ENCODE data around the gene CXCR6. TPM values are rescaled to one million over a fixed set of nuclear protein-coding genes. Genes with fewer than 3 reads are reported as not detected.

CXCR6 gene
- polyA plus RNA-seq, 2 donors, result 0.90 to 1.6 TPM

DNA sequence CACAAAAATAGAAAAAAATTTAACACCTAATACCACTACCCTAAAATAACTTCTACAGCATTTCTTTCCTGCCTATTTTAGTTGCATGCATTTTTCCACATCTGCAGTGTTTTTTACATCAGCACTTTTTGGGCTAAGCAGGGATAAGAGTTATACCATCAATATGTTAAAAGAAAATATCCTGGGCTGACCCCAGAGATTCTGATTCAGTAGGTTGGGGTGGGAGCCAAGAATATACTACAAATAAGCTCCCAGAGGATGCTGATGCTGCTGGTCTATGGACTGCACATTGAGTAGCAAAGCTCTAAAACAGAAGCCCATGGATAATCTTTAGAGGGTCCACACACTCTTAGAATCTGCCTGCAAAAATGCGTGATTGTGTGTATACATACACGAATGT, 37.6 kb downstream of the CXCR6 start:
- Histone ChIP-seq H3K4me1 (ENCODE audit: control insufficient read depth in 2 of 2, insufficient read depth in 2 of 2, low read length in 1 of 2) (peaks cover 0 to under 1% of the 10 kb centered on the region in 2 donors), H3K4me3 (ENCODE audit: low read depth in 1 of 2, low read length in 2 of 2) (no peak overlapping the region), H3K27me3 (ENCODE audit: control insufficient read depth in 1 of 2, insufficient read depth in 2 of 2, low read length in 2 of 2) (no peaks in the 10 kb centered on the region), H3K36me3 (ENCODE audit: control insufficient read depth in 2 of 2, insufficient read depth in 2 of 2, low read length in 1 of 2) (peaks cover 3 to 28% of the 10 kb centered on the region in 2 donors), H3K9me3 (ENCODE audit: control insufficient read depth in 2 of 2, insufficient read depth in 1 of 2, low read depth in 1 of 2, low read length in 1 of 2) (no peaks in the 10 kb centered on the region), H3K27ac (ENCODE audit: low read depth in 2 of 2, low read length in 1 of 2) (no peak overlapping the region)
- 95% methylated on average over 2 of the region's 2 CpGs for WGBS, 2 donors

DNA sequence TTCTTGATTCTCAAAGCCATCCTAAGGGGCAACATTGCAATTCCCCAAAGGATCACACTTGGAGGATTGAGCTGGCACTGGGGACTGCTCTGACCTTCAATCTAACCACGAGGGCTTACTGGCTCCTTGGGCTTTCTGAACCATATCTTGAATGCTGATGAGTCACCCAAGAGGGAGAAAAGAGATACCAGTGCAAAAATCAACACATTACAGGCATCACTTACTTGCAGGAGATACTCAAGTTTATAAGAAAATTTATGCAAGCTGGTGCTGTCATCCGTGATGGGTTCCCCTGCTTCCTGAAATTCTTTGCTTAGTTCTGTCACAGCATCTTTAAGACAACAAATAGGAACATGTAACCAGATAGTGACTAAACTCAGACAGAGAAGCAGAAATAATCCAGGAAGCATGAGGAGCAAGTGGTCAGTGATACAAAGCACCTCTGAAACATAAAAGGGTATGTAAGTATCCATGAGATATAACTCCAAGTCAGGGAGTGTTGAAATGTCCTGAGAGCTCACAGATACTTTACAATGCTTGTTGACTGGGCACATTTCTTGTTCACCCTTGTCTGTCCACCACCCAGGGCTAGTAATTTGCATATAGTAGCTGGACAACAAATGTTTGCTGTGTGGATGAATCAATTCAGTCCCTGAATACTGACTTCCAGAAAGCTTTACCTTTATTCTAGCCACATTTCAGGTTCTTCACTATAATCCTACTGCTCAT, 38.2 kb downstream of the CXCR6 start:
- H3K4me3 ChIP-seq (ENCODE audit: low read depth in 1 of 2, low read length in 2 of 2), result no peak overlapping the region
- WGBS, 2 donors, result 58 to 67% methylated on average over 2 of the region's 2 CpGs
- H3K27me3 ChIP-seq (ENCODE audit: control insufficient read depth in 1 of 2, insufficient read depth in 2 of 2, low read length in 2 of 2), result no peaks in the 10 kb centered on the region
- H3K4me1 ChIP-seq (ENCODE audit: control insufficient read depth in 2 of 2, insufficient read depth in 2 of 2, low read length in 1 of 2), result peaks cover under 1 to 6% of the 10 kb centered on the region in 2 donors
- H3K27ac ChIP-seq (ENCODE audit: low read depth in 2 of 2, low read length in 1 of 2), result no peak overlapping the region
- H3K36me3 ChIP-seq (ENCODE audit: control insufficient read depth in 2 of 2, insufficient read depth in 2 of 2, low read length in 1 of 2), result peaks cover 3 to 28% of the 10 kb centered on the region in 2 donors
- H3K9me3 ChIP-seq (ENCODE audit: control insufficient read depth in 2 of 2, insufficient read depth in 1 of 2, low read depth in 1 of 2, low read length in 1 of 2), result no peaks in the 10 kb centered on the region

DNA sequence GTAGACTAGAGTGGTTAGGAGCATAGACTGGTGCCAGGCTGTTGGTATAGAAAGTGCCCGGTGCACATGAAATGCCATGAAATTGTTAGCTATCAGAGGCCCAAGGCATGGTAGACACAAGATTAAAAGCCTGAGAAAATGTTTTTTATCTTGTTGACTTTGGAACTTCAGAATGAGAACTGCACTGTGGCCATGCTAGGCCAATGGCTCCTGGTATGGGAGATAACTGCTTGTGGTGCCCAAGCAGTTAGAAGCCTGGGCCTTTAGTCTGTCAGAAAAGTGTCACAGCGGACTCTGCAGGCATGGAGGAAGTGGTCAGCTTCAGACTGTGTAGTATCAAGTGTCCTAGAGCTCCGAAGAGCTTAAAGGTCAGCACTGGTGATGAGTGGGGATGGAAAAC, 40.5 kb downstream of the CXCR6 start:
- H3K27ac ChIP-seq (ENCODE audit: low read depth in 2 of 2, low read length in 1 of 2), result no peak overlapping the region
- H3K9me3 ChIP-seq (ENCODE audit: control insufficient read depth in 2 of 2, insufficient read depth in 1 of 2, low read depth in 1 of 2, low read length in 1 of 2), result no peaks in the 10 kb centered on the region
- H3K27me3 ChIP-seq (ENCODE audit: control insufficient read depth in 1 of 2, insufficient read depth in 2 of 2, low read length in 2 of 2), result no peaks in the 10 kb centered on the region
- peaks cover 9 to 18% of the 10 kb centered on the region in 2 donors for H3K4me1 ChIP-seq (ENCODE audit: control insufficient read depth in 2 of 2, insufficient read depth in 2 of 2, low read length in 1 of 2)
- peaks cover 3 to 23% of the 10 kb centered on the region in 2 donors for H3K36me3 ChIP-seq (ENCODE audit: control insufficient read depth in 2 of 2, insufficient read depth in 2 of 2, low read length in 1 of 2)
- H3K4me3 ChIP-seq (ENCODE audit: low read depth in 1 of 2, low read length in 2 of 2), result no peak overlapping the region
- 88 to 92% methylated on average over 3 of the region's 3 CpGs for WGBS, 2 donors

DNA sequence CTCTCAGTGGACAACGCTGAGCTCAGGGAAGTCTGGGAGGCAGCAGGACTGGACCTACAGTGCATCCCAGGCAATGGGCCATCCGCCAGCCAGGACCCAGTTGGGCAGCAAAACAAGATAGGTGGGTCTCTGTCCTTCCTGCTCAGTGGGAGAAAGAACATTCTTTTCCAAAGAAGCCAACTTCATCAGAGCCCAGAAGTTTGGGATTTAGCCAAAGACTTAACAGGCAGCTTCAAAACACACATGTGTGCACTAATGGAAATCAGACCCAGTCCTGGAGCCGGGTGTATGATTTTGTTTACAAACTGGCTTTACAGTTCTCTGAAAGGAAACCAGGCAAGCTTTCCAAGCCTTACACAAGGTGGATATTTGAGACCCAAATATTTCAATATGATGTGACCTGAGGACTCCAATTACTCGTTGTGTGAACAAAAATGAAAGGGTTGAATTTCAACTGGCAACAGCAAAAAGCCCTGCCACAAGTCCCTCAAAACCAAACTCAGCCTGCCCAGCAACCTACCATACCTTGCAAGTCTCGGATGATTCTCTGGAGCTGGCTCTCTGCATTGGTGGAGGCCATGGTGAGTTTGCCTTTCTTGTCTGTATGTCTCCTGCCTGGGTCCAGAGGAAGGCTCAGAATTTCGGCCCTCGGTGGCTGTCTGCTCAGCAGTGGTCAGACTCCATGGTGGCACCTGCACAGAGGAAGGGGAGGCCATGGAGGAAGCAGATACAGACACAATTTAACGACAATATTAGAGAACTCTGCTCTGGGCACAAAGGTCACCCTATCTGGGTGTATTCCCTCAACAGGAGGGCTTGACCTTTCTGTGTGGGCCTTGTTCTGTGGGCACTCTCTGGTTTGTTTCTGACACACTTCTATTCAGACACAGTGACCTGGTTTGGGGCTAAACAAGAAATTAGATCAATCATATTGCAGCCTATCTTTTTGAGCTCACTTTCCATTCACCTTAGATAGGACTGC, 41.4 kb downstream of the CXCR6 start:
- peaks cover 12 to 25% of the 10 kb centered on the region in 2 donors for H3K4me1 ChIP-seq (ENCODE audit: control insufficient read depth in 2 of 2, insufficient read depth in 2 of 2, low read length in 1 of 2)

DNA sequence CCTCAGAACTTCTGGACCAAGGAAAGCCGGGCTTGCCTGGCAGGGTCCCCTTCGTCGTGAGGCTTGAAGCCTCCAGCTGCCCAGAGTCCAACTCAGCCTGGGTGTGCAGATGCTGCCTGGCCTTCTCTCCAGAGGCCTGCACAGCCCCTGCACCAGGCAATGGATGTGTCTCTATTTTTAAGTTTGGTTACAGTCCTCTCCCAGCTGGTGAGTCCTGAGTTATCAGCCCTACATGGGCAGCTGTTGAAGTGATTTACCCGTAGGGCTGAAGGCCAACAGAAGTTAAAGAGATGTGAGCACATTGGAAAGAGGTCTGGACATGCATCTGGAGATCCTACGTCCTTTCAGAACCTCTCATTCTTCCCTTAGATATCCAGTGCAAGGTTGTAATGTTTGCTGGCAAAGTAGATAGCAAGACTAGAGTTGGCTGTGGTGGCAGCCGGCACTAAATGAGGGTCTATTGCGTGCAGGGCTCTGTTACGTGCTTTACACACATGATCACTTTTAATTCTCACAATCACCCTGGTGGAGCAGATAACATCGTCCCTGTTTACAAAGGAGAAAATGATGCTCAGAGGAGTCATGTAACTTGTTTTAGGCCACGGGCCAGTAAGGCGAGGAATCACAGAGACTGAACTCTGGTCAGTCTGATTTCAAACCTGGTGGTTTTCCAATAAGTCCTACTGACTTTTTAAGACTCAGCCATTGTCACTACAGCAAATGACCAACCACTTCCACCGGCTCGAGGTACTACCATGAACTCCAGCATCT, 42.5 kb downstream of the CXCR6 start:
- H3K4me3 ChIP-seq (ENCODE audit: low read depth in 1 of 2, low read length in 2 of 2), result no peak overlapping the region
- H3K27ac ChIP-seq (ENCODE audit: low read depth in 2 of 2, low read length in 1 of 2), result peak overlapping the region; percentile 44 to 89
- 70 to 74% methylated on average over 13 of the region's 13 CpGs for WGBS, 2 donors
- no peaks in the 10 kb centered on the region for H3K9me3 ChIP-seq (ENCODE audit: control insufficient read depth in 2 of 2, insufficient read depth in 1 of 2, low read depth in 1 of 2, low read length in 1 of 2)
- H3K27me3 ChIP-seq (ENCODE audit: control insufficient read depth in 1 of 2, insufficient read depth in 2 of 2, low read length in 2 of 2), result no peaks in the 10 kb centered on the region
- peaks cover 12 to 25% of the 10 kb centered on the region in 2 donors for H3K4me1 ChIP-seq (ENCODE audit: control insufficient read depth in 2 of 2, insufficient read depth in 2 of 2, low read length in 1 of 2)
- peaks cover 0 to 16% of the 10 kb centered on the region in 2 donors for H3K36me3 ChIP-seq (ENCODE audit: control insufficient read depth in 2 of 2, insufficient read depth in 2 of 2, low read length in 1 of 2)

More for the DNA sequence above, 41.4 kb downstream of the CXCR6 start:
- Histone ChIP-seq H3K4me3 (ENCODE audit: low read depth in 1 of 2, low read length in 2 of 2) (no peak overlapping the region), H3K27me3 (ENCODE audit: control insufficient read depth in 1 of 2, insufficient read depth in 2 of 2, low read length in 2 of 2) (no peaks in the 10 kb centered on the region), H3K27ac (ENCODE audit: low read depth in 2 of 2, low read length in 1 of 2) (peak overlapping the region in 1 of 2 donors; percentile 89), H3K9me3 (ENCODE audit: control insufficient read depth in 2 of 2, insufficient read depth in 1 of 2, low read depth in 1 of 2, low read length in 1 of 2) (no peaks in the 10 kb centered on the region), H3K36me3 (ENCODE audit: control insufficient read depth in 2 of 2, insufficient read depth in 2 of 2, low read length in 1 of 2) (peaks cover 1 to 19% of the 10 kb centered on the region in 2 donors)
- 73 to 78% methylated on average over 8 of the region's 8 CpGs for WGBS, 2 donors

DNA sequence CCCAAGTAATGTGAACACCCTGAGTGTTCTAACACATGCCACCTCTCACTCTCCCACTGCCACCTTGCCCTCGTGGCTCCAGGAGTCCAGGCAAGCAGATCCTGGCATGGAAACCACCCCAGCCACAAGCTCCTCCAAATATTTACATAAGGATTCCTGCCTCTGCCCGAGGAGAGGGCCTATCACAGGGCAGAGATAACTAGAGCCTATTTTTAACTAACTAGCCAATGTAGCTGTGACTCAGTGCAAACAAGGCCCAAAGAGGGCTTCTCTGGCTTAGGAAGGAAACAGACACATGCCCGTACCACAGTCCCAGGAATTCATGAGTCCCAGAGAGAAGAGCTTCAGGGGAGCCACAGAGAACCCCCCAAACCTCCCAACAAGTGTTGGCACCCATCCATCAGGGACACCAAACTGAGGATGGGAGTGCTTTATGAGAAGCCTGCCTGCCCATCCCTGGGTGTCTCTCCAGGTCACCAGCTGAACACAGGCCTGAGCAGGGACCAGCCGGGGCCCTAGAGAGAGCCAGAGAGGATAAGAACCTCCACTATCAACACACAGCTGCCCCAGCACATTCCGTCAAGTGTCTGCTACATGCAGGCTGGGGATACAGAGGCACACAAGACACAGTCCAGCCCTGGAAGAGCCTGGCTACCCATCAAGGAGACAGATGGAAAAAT, 43.2 kb downstream of the CXCR6 start:
- H3K36me3 ChIP-seq (ENCODE audit: control insufficient read depth in 2 of 2, insufficient read depth in 2 of 2, low read length in 1 of 2), result peaks cover 0 to 10% of the 10 kb centered on the region in 2 donors
- H3K4me1 ChIP-seq (ENCODE audit: control insufficient read depth in 2 of 2, insufficient read depth in 2 of 2, low read length in 1 of 2), result peaks cover 15 to 28% of the 10 kb centered on the region in 2 donors
- 49 to 53% methylated on average over 5 of the region's 5 CpGs for WGBS, 2 donors
- H3K27ac ChIP-seq (ENCODE audit: low read depth in 2 of 2, low read length in 1 of 2), result peak overlapping the region; percentile 78 to 89
- H3K27me3 ChIP-seq (ENCODE audit: control insufficient read depth in 1 of 2, insufficient read depth in 2 of 2, low read length in 2 of 2), result no peaks in the 10 kb centered on the region
- H3K4me3 ChIP-seq (ENCODE audit: low read depth in 1 of 2, low read length in 2 of 2), result no peak overlapping the region
- H3K9me3 ChIP-seq (ENCODE audit: control insufficient read depth in 2 of 2, insufficient read depth in 1 of 2, low read depth in 1 of 2, low read length in 1 of 2), result no peaks in the 10 kb centered on the region

DNA sequence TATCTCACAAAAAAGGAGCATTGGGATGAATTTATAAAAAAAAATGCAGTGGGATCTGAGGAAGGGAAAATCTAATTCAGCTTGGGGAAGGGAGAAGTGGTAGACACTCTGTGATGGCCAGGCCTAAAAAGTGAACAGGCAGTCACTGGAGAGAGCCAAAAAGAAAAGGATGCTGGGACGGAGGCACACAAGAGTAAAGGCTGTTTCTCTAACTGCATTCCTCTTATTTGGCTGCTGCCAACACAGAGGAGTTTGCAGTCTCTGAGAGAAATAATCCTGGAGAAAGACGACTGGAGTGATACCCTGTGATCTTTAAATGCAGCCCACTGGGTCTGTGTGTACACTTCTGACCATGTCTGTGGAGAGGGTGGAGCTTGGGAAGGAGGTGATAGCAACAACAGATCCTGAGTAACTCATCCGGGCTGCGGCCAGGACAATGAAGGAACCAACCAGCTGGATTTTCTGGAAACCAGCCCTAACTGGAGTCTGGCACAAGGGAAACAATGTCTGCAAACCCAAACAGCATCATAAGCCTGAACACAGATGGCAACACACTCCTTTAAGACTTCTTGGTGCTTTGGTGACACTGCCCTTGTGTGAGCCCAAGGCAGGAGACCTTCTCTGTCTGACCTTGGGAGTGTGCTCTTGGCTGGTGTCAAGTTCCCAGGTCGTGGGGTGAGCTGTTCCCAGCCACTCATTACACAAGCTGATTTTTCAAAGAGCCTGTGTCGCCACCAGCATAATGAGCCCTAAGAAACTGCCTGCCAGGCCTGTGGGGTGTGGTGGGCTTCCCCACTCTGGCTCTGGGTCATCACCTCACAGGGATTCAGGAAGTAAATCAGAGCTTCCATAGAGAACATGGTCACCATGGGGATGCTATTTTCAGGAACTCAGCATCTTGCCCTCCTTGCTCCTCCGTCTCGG, 44.4 kb downstream of the CXCR6 start:
- Histone ChIP-seq H3K4me1 (ENCODE audit: control insufficient read depth in 2 of 2, insufficient read depth in 2 of 2, low read length in 1 of 2) (peaks cover 15 to 32% of the 10 kb centered on the region in 2 donors), H3K4me3 (ENCODE audit: low read depth in 1 of 2, low read length in 2 of 2) (no peak overlapping the region), H3K36me3 (ENCODE audit: control insufficient read depth in 2 of 2, insufficient read depth in 2 of 2, low read length in 1 of 2) (peaks cover 0 to 9% of the 10 kb centered on the region in 2 donors), H3K27me3 (ENCODE audit: control insufficient read depth in 1 of 2, insufficient read depth in 2 of 2, low read length in 2 of 2) (no peaks in the 10 kb centered on the region), H3K9me3 (ENCODE audit: control insufficient read depth in 2 of 2, insufficient read depth in 1 of 2, low read depth in 1 of 2, low read length in 1 of 2) (no peaks in the 10 kb centered on the region), H3K27ac (ENCODE audit: low read depth in 2 of 2, low read length in 1 of 2) (peak overlapping the region; percentile 73 to 92)
- WGBS, 2 donors, result 41 to 48% methylated on average over 8 of the region's 8 CpGs

DNA sequence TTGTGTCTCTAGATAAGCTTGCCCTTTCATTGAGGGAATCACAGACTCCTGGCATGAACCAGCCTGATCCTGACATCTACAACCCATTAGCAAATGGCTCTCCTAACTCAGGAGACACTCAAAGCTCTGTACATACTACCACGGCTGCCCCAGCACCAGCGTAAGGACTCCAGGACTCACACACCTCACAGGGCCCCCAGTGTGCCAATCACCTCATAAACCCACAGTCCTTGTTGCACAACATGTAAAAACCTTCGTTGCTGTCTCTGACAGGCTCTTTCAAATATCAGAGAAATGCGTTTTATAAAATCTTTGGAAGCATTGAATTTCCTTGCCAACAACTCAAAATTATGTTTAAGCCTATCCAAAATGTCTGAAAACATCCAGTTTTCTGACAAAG, 45.1 kb downstream of the CXCR6 start:
- WGBS, 2 donors, result 70 to 77% methylated on average over 4 of the region's 4 CpGs
- H3K4me1 ChIP-seq (ENCODE audit: control insufficient read depth in 2 of 2, insufficient read depth in 2 of 2, low read length in 1 of 2), result peaks cover 17 to 36% of the 10 kb centered on the region in 2 donors
- H3K27ac ChIP-seq (ENCODE audit: low read depth in 2 of 2, low read length in 1 of 2), result peak overlapping the region; percentile 73 to 92
- peaks cover 0 to 3% of the 10 kb centered on the region in 2 donors for H3K36me3 ChIP-seq (ENCODE audit: control insufficient read depth in 2 of 2, insufficient read depth in 2 of 2, low read length in 1 of 2)
- no peak overlapping the region for H3K4me3 ChIP-seq (ENCODE audit: low read depth in 1 of 2, low read length in 2 of 2)
- no peaks in the 10 kb centered on the region for H3K27me3 ChIP-seq (ENCODE audit: control insufficient read depth in 1 of 2, insufficient read depth in 2 of 2, low read length in 2 of 2)
- no peaks in the 10 kb centered on the region for H3K9me3 ChIP-seq (ENCODE audit: control insufficient read depth in 2 of 2, insufficient read depth in 1 of 2, low read depth in 1 of 2, low read length in 1 of 2)

Data from esophagus (tissue), 2 donors.